Measurements from ENCODE around the gene EIF4G3.
"Not testable (repeated sequence)": the region's sequence is repeated elsewhere in the genome, so short reads cannot be mapped to it uniquely, and the experiment has no call there.

Gene EIF4G3

DNA sequence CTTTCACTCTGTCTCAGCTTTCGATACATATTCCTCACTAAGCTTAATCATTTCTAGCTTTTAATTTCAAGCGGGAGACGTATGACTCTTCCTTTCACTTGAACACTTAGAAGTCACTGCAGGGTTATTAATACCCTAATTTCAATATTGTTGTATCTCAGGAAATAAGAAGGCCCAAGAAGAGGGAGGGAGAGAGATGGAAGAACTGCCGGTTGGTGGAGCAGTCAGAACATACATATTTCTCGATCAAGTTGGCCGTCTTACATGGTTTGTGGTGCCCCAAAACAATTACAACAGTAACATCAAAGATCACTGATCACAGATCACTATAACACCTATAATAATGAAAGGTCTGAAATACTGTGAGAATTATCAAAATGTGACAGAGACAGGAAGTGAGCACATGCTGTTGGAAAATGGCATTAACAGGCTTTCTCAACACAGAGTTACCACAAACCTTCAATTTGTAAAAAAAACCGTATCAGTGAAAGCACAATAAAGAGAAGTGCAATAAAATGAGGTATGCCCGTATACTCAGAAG, 244.2 kb downstream of the EIF4G3 start:
- DNase-seq = no peak

DNA sequence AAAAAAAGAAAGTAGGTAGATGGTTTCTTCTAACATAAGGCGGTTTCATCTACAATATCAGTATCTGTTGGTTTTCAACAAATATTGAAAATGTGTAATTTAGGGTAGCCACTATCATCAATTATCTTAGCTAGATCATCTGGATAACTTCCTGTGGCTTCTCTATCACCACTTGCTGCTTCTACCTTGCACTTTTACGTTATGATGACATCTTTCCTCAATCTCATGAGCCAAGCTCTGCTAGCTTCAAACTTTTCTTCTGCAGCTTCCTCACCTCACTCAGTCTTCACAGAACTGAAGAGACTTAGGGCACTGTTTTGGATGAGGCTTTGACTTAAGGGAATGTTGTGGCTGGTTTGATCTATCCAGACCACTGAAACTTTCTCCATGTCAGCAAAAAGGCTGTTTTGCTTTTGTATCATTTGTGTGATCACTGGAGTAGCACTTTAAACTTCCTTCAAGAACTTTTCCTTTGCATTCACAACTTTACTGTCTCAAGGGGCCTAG, 244.7 kb downstream of the EIF4G3 start:
- DNase-seq = no peak

DNA sequence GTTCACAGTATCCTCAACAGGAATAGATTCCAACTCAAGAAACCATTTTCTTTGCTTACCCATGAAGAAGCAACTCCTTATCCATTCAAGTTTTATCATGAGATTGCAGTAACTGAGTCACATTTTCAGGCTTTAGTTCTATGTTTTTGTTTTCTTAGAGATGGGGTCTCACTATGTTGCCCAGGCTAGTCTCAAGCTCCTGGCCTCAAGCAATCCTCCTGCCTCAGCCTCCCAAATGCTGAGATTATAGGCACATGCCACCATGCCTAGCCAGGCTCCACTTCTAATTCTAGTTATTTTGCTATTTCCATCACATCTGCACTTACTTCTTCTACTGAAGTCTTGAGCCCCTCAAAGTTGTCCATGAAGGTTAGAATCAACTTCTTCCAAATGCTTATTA, 246.3 kb downstream of the EIF4G3 start:
- no peak for DNase-seq

DNA sequence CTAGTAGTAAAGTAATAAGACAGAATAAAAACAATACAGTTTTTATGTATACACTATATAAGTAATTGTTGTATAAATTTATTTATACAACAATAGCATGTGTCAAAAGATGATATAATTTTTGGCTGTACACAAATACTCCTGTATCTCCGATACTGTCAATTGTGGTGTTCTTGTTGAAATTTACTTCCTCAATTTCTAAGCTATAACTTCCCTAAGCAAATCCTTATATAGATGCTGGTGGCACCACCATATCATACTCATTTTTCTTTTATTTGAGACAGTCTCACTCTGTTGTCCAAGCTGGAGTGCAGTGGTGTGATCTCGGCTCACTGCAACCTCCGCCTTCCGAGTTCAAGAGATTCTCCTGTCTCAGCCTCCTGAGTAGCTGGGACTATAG, 248.6 kb downstream of the EIF4G3 start:
- DNase-seq = no peak

DNA sequence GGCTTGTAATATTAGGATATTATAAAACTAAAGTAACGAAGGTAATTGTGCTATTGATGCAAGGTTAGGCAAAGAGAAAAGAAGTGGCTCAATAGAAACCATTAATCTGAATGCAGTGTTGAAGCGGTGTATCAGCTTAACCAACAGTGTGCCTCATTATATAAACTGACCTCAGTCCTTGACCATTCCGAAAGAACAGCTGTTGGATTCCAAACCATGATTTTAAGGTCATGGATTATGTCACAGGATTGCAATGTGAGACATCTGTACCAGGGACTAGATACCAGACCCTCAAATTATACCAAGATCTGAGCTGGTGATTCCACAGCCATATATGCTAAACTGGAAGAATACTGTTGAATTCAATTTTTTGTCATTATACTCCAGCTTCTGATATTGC, 255.4 kb downstream of the EIF4G3 start:
- no peak for DNase-seq

DNA sequence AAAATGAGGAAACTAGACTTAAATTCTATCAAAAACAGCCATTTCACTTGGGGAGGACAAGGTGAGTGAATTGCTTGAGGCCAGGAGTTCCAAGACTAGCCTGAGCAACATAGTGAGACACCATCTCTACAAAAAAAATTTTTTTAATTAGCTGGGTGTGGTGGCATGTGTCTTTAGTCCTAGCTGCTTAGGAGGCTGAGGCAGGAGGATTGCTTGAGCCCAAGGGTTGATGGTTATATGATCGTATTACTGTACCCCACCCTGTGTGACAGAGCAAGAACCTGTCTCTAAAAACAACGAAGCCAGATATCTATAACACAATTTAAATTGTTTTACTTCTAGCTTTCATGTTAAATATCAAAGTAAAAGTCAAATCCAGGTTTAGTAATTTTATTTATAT, 263.5 kb downstream of the EIF4G3 start:
- no peak for DNase-seq

DNA sequence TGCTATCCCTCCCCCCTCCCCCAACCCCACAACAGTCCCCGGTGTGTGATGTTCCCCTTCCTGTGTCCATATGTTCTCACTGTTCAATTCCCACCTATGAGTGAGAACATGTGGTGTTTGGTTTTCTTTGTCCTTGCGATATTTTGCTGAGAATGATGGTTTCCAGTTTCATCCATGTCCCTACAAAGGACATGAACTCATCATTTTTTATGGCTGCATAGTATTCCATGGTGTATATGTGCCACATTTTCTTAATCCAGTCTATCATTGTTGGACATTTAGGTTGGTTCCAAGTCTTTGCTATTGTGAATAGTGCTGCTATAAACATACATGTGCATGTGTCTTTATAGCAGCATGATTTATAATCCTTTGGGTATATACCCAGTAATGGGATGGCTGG, 269.2 kb downstream of the EIF4G3 start:
- DNase-seq = not testable (repeated sequence)

DNA sequence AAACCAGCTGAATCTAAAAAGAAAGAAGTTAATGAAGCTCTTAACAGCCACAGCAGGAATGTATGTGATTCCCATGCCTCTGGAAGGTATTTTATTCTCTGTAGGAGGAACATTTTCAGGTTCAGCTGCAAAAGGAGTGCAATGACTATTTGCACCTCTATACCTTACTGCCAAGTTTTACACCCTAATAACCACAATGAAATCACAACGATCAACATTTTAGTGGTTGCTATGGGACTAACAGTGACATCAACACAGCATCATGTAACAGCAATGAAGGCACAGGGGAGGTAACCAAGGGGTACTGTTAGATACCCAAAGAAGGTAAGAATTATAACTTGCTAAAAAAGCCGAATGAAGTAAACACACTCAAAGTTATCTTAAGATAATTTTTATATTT, 273.3 kb downstream of the EIF4G3 start:
- DNase-seq = peak; percentile 13

DNA sequence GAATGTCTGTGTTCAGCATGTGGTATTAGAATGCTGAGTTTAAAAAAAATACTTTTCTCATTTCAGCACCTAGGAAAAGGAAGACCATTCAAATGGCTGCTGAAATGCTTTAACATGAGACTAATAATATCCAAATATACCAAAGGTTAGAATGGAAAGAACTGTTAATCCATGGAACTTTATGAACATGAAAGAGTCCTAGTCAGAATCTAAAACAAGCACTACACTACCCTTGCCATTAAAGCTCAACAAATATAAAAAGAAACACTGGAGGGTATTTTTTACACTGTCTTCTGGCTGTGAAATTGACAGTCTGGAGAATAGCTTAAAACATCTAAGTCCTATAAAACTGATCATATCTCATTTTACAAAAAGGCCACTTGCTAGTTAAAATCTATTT, 276.6 kb downstream of the EIF4G3 start:
- no peak for DNase-seq

DNA sequence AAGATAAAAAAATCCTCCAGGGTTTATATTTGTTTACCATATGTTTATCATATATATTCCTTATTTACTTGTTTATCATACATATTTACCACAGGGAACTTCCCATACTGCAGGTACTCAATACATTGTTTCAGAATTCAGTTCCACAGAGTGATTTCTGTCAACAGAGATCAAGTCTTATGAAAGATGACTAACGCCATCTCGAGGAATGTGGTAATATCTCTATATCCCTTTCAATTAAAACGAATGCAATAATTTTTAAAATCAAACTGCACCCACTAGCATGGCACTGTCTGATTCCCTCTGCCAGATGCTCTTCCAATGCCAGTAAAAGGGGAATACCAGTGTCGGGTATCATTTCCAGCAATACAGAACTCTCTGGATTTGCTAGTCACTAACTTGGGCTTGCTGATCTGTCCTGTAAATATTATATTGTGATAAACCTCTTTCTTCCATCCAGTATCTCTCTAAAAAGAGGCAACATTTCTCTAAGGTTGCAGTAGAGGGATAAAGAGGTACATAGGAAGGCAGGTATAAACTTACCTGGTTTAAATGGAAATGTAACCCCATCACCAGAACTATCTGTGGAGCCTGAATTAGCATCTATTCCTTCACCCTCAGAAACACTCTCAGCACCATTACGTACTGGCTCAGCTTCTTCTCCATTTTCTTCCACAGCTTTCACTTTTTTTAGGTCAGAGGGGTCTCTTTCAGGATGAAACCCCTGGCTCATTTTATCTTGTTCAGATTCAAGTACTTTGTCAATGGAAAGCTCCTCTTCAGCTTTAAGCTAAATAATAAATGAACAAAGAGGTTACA, 277.3 kb downstream of the EIF4G3 start:
- no peak for DNase-seq

DNA sequence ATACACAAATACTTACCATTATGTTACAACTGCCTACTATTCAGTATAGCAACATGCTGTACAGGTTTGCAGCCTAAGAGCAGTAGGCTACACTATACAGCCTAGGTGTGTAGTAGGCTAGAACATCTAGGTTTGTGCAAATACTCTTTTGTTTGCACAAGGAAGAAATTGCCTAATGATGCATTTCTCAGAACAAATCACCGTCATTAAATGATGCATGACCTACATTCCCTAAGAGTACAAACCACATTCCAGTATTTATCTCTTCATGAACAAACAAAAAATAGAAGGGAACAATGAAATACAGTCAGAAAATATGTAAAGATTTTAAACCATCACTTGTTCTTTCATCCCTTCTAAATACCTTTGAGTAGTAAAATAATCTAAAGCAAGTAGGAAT, 279.9 kb downstream of the EIF4G3 start:
- DNase-seq = peak; percentile 11

DNA sequence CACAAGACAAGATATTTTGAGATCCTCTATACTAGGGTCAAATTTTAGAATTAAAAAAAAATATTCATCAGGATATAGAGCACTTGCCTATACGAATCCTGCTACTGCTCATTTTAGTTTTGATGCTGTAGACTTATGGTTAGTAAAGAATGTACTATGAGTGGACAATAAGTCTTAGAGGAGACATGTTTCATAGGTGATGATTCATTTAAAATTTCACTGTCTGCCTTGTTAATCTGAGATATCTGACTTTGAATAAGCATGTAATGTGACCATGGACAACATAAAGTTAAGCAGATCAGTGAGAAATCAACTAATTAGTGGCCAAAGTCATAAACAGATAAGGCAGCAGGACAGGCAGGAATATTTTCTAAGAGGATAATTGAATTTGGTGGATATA, 282.8 kb downstream of the EIF4G3 start:
- no peak for DNase-seq

DNA sequence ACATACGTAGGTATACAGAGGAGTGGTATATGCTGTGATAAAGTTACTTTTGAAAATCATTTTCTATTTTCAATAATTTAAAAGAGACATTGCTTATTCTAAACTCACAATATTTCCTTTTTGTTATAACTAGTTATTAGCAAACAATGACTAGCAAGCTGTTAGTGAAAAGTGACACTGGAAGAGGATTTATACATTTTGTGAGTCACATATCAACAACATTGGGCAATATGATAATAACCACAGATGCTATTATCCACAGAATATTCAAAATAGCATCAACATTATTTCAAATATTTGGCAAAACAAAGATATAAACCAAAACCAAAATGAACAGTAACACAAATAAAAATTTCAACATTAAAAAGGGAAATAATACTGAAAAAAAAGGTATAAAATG, 285.6 kb downstream of the EIF4G3 start:
- no peak for DNase-seq

DNA sequence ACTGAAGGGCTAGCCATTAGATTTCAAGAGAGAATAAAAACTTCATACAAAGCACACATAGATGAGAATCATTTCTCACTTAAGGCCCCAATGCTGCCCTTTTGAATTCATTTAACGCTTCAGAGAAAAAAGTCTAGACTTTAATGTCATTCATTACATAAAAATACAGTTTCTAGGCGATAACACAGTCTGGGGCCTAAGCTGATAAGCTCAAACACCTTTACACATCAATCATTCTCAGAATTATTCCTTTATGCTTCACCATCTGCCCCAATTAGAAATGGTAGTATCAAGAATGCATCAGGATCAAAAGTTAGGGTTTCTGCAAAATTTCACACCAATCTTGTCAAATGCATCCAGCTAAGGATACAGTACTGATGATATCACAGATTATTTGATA, 289.5 kb downstream of the EIF4G3 start:
- DNase-seq = no peak

DNA sequence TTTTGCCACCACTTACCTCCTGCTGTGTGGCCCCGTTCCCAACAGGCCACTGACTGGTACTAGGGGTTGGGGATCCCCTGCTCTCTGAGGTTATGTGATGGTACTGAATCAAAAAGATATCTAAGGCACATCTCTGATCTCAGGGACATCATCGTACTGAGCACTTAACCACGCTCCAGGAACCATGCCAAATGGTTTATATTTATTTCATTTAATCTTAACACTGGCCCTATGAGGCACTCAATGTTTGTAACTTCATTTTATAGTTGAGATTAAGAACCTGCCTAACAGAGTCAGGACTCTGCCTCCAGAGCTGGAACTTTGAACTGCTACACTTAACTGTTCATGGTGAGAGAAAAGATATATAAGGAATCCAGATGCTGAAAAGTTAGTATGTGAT, 291.6 kb downstream of the EIF4G3 start:
- peak; percentile 33 for DNase-seq

DNA sequence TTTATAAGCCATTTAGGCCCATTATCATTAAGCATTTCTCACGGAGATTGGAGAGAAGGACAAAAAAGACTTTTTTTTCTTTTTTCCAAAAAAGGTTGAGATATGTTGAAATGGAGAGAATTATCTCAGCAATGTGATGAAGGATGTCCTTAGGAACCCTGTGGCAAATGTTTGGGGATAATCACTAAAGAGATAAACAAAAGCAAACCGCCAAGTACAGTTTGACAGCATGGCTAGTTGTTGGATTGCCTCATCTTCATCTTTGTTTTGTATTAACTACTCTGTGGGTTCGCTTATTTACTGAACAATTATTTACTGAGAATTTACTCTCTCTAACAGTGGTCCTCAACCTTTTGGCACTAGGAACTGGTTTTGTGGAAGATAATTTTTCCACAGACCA, 292.2 kb downstream of the EIF4G3 start:
- DNase-seq = no peak

DNA sequence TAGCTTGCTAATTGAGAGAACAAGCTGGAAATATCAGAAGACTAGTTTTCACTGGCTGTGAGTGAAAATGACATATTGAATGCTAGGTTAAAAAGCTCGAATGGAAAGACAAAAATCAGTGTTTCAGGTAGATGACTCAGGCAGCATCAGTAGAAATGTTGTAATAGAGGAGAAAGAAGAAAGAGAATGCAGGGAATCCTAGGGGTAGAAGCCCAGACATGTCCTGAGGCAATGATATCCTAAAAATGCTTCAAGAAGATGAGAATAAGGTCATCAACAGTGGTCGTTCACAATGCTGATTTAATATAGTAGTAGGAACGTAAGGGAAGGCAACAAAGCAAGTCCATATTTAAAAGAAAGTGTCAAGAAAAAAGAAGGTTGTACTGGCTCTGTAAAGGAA, 292.9 kb downstream of the EIF4G3 start:
- no peak for DNase-seq

DNA sequence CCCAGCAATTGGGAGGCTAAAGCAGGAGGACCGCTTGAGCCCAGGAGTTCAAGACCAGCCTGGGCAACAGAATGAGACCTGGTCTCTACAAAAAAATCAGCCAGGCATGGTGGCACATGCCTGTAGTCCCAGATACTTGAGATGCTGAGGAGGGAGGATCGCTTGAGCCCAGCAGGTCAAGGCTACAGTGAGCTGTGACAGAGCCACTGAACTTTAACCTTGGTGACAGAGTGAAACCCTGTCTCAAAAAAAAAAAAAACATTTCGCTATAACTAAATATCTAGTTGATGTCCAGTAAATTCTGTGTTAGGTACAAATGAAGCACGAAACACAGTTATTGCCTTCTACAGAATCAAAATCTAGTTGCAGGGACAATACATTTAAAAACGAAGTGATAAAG, 293.9 kb downstream of the EIF4G3 start:
- DNase-seq = no peak

DNA sequence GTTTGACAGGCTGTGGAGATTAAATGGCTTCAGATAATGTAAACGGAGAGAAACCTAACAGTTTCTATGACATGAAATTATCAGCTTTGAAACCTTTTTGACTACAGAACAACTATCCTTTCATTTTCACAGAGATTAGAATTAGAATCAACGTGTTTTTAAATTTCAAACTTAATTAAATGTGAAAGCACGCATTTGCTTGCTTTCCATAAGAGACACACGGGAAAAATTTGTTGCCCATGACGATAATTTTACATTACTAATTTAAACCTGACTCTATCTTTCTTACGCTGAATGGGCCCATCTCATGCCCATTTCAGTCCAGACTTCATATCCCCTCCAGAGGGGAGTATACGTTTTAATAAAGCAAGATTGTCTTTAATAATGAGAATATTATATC, 297.9 kb downstream of the EIF4G3 start:
- no peak for DNase-seq

DNA sequence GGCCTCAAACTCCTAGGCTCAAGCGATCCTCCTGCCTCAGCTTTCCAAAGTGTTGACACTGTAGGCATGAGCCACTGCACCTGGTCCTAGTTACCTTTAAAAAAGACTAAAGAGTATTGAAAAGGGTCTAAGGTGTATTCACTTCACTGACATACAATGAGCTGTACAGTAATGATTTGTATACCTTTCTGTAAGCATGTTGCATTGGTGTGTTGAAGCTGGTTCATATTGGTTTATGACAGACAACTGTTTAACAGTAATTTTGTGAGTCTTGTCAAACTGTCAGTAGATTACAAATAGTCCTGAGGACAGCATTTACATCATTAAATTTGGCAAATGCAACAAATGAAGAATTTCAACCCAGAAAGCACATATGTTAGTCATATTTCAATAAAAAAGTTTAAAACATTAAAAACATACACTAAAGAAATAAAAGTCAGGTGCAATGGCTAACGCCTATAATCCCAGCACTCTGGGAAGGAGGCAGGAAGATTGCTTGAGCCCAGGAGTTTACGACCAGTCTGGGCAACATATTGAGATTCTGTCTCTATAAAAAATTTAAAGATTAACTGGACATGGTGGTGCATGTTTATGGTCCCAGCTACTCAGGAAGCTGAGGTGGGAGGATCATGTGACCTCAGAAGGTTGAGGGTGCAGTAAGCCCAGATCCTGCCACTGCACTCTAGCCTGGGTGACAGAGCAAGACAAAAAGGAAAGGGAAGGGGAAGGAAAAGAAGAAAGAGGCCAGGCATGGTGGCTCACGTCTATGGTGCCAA, 301.3 kb downstream of the EIF4G3 start:
- DNase-seq = no peak

DNA sequence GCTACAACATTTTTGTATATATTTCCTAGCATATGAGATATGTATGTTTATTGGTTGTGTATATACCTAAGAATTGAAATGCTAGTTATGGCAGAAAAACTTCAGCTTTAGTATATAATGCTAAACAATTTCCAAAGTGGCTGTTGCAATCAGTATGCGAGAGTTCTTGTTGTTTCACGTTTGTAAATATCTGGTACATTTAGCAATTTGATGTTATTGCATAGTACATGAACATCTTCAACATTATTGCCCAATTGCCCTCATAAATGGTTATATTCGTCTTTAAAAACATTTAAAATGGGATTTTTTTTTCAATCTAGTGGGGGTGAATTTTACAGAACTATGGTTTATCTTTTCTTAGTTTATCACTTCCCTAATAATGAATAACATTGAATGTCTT, 303.4 kb downstream of the EIF4G3 start:
- no peak for DNase-seq

DNA sequence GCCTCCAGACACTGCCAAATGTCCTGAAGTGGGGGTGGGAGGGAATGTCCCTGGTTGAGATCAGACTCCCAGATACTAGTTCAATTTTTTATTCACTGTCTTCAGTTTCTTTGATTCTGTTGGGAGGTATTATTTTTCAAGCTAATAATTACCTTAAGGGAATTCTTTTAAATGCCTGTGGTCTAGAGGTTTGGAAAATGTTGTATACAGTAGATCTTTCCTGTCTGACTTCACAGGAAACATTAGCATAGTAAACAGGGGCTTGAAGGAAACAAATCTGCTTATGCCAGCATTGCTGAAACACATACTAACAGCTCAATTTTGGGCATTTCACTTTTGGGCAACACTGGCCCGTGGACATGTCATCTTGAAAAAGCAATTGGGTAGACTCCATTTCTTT, 305.3 kb downstream of the EIF4G3 start:
- no peak for DNase-seq

DNA sequence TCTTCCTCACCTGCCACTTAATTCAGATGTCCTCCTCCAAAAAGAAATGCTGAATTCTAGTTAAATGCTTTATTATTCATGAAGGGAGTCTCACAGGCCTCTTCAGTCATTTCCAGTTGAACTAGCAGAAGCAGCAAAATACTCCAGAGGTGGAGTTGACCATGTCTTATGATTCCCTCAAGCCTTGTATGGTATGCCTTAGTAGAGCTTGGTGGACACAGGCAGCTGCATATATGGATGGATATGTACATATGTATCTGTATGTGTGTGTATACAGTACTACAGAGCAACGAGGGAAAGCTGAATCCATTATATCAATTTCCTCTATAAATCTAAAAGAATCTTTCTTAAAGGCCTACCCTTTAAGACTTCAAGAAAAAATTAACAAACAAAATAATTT, 306.0 kb downstream of the EIF4G3 start:
- DNase-seq = no peak

DNA sequence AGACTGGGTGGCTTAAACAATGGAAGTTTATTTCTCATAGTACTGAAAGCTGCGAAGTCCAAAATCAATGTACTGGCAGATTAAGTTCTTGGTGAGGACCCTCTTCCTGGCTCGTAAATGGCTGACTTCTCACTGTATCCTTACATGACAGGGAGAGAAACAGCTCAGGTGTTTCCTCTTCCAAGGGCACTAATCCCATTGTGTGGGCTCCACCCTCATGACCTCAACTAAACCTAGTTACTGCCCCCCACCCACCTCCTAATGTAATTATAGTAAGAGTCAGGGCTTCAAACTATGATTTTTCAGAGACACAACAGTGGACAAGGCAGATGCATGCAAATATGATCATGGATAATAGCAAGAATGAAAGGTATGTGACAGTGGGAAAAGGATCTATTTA, 308.4 kb downstream of the EIF4G3 start:
- DNase-seq = no peak
